Limb (tissue), 2 donors: ENCODE measurements around the gene OR52J3.
A peak's percentile ranks its signal among the peaks of the same experiment; 100 is the strongest.
"Not testable (repeated sequence)": the region's sequence is repeated elsewhere in the genome, so short reads cannot be mapped to it uniquely, and the experiment has no call there.

Experiments used
- DNase-seq, 2 donors: peaks; one replicate each; pipeline ENCODE4 v3.0.0-alpha.2; 2016; ENCODE audit errors: extremely low spot score in 2 of 2

OR52J3 gene

GRCh38 chr11:5046226-5046625, at the start of gene OR52J3:
OR52J3 (plus strand) TSS chr11:5046526; CDS start chr11:5046526, 0 bp downstream.
- DNase-seq = no peak

- peak; percentile 57 to 69 for DNase-seq
These were observed 41.7 kb upstream of the OR52J3 start for GRCh38 chr11:5004424-5005274.

GRCh38 chr11:5007561-5007960, 38.8 kb upstream of the OR52J3 start:
- DNase-seq = no peak

- no peak for DNase-seq
These were observed 35.1 kb upstream of the OR52J3 start for GRCh38 chr11:5011254-5011653.

DNA sequence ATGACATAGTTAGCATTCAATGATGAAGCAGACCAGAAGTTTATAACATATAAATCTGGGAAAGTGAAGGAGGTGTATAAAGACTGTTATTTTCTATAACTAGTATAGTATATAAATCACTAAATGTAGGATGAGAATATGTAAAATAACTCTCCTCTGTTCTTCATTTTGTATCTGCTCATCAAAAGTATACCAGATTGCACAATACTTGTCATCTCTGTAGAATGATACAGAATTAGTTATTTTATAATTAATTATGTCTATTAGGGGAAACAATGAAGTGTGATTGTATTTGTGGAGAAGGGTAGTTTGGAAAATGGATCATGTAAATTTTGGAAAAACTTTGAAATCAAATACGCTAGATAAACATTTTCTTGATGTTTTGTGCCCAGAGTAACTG, 33.3 kb upstream of the OR52J3 start:
- no peak for DNase-seq

- DNase-seq = no peak
These were observed 24.3 kb upstream of the OR52J3 start for GRCh38 chr11:5021996-5022395.

DNA sequence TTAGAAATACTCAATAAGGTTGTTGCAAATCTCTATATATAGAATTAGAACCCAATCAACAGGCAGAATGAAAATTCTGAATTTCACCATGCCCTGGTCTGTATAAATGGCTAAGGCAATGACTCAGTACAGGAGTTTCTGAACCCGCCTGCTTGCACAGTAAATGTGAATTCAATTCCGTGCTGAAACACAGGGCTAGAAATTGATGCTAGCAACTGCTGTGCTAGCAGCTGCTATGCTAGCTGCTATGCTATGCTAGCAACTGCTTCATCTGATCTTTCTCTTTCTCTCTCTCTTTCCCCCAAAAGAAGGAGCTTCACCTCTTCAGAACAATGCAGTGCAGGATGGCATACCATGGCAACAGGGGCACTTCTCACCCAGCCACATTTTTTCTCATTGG, 9.7 kb upstream of the OR52J3 start:
- DNase-seq = no peak

- no peak for DNase-seq
These were observed 8.4 kb upstream of the OR52J3 start for GRCh38 chr11:5037926-5038325.

DNA sequence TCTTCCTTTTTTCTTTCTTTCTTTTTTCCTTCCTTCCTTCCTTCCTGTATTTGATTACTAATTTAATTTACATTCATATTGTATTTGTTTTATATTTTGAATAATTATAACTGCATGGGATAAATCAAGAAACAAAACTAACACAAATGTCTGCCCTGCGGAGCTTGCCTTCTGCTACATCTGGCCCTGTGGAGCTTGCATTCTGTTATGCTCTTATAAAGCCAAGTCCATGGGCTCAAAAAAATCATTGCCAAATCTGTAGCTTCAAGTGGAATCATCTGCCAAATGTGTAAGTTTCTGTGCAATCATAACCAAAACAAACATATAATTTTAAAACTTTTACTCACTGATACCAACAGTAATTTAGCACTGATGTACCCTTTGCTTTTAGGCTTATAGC, 8.0 kb upstream of the OR52J3 start:
- DNase-seq = no peak

GRCh38 chr11:5040876-5041275, 5.5 kb upstream of the OR52J3 start:
- no peak for DNase-seq

DNA sequence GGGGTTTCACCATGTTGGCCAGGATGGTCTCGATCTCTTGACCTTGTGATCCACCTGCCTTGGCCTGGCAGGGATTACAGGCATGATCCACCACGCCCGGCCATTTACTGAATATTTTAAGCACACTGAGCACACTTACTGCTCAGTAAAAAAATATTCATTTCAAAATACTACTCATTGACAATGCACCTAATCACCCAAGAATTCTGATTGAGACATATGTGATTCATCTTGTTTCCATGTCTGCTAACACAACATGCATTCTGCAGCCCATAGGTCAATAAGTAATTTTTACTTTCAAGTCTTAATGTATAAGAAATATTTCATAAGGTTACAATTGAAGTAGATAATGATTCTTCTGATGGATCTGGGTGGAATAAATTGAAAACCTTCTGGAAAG, 4.2 kb upstream of the OR52J3 start:
- no peak for DNase-seq

DNA sequence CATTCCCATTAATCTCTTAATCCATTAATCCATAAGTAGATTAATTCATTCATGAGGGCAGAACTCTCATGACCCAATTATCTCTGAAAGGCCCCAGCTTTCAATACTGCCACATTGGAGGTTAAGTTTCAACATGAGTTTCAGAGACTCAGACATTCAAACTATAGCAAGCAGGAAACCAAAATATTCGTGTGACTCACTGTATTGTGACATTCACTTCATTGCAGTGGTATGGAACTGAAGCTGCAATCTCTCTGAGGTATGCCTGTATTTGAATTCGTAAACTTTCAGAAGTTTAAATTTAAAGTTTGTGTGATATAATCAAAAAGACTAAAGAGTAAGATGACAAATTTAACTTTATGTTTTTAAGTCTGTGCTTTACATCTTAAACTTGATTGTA, 2.9 kb upstream of the OR52J3 start:
- DNase-seq = no peak

- DNase-seq = no peak
These were observed 516 bp downstream of the OR52J3 start for GRCh38 chr11:5046754-5047330.

- not testable (repeated sequence) for DNase-seq
These were observed 12.4 kb downstream of the OR52J3 start for GRCh38 chr11:5058679-5059078.

- DNase-seq = no peak
These were observed 13.1 kb downstream of the OR52J3 start, which contains the start of gene OR52E2 for GRCh38 chr11:5059391-5059790. OR52E2 (minus strand) TSS chr11:5059627; CDS start chr11:5059627, 0 bp downstream.

GRCh38 chr11:5065027-5065426, 18.7 kb downstream of the OR52J3 start:
- DNase-seq = no peak

- no peak for DNase-seq
These were observed 22.9 kb downstream of the OR52J3 start, which contains the start of gene OR52E1 for GRCh38 chr11:5069272-5069671. OR52E1 (plus strand) TSS chr11:5069572.

- DNase-seq = no peak
These were observed 25.5 kb downstream of the OR52J3 start for GRCh38 chr11:5071799-5072198.

GRCh38 chr11:5081405-5081804, 35.1 kb downstream of the OR52J3 start:
- no peak for DNase-seq

- no peak for DNase-seq
These were observed 37.3 kb downstream of the OR52J3 start for GRCh38 chr11:5083602-5084001.

- DNase-seq = no peak
These were observed 42.2 kb downstream of the OR52J3 start for GRCh38 chr11:5088556-5088955.

DNA sequence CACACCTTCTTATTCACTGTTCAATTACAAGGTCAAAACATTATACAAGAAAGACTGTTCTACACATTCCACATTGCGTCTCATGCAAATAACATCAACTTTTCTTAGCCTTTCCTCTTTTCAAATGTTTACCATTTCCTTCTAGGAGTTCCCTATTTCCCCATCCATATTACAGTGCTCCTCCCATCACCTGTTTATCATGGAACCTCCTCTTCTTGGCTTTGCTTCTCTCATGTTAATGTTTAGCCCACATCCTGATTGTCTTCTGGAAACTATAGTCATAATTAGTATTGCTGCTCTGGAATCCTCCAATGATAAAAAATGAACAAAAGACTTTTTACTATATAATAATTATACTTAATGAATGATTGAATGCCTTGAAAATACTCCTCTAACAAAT, 44.3 kb downstream of the OR52J3 start:
- DNase-seq = no peak
